Bronchial epithelial cell (primary cell): ENCODE measurements around the gene PWWP2A. TPM values are rescaled to one million over a fixed set of nuclear protein-coding genes. Genes with fewer than 3 reads are reported as not detected.

Experiments used
- DNase-seq: peaks from one replicate; pipeline ENCODE4 v3.0.0-alpha.2; 2010; ENCODE audit warnings: low read depth
- FAIRE-seq: peaks from 2 replicates; lab custom pipeline; 2011; peaks lifted over from hg19 to GRCh38; lab: Jason Lieb, UNC
- H3K27me3 ChIP-seq: 2 replicates; pipeline ENCODE4 v1.5.1; 2011; ENCODE audit warnings: low read length; ENCODE audit not compliant: control insufficient read depth, insufficient read depth
- H3K36me3 ChIP-seq: 2 replicates; pipeline ENCODE4 v1.5.1; 2011; ENCODE audit warnings: low read length; ENCODE audit not compliant: control insufficient read depth, insufficient read depth
- H3K4me3 ChIP-seq: 2 replicates; pipeline ENCODE4 v1.5.1; 2011; ENCODE audit warnings: mild to moderate bottlenecking, low read depth, low read length, control low read depth
- CTCF ChIP-seq: IDR thresholded peaks from 2 replicates; pipeline ENCODE4 v1.5.1; 2011; ENCODE audit warnings: mild to moderate bottlenecking, moderate library complexity, low read length, control low read depth, inconsistent platforms; ENCODE audit not compliant: insufficient read depth, severe bottlenecking
- total RNA-seq: library from RNA; depleted of rRNA; stranded (reverse); fragments of >200 nt; gene quantifications from 2 replicates; pipeline ENCODE4 v1.2.1, GENCODE V29; 2014

PWWP2A gene
- total RNA-seq, 1 donor from 2014 or later: 10.8 TPM

GRCh38 chr5:160064995-160065614 lies 54.1 kb downstream of the PWWP2A start:
- no peak for TF ChIP-seq CTCF
- no peak overlapping the region for H3K4me3 ChIP-seq
- DNase-seq (peak; percentile 96), FAIRE-seq (no peak)
- no peaks in the 10 kb centered on the region for H3K27me3 ChIP-seq
- peaks cover 1% of the 10 kb centered on the region for H3K36me3 ChIP-seq

- FAIRE-seq (no peak), DNase-seq (peak; percentile 24)
- no peak for TF ChIP-seq CTCF
- H3K4me3 ChIP-seq: no peak overlapping the region
- H3K36me3 ChIP-seq: peaks cover 1% of the 10 kb centered on the region
- no peaks in the 10 kb centered on the region for H3K27me3 ChIP-seq
Measured at GRCh38 chr5:160064417-160064810, 54.8 kb downstream of the PWWP2A start.

GRCh38 chr5:160061770-160062169 lies 57.5 kb downstream of the PWWP2A start:
- FAIRE-seq: no peak
- H3K27me3 ChIP-seq: no peaks in the 10 kb centered on the region
- H3K36me3 ChIP-seq: peaks cover 1% of the 10 kb centered on the region
- H3K4me3 ChIP-seq: no peak overlapping the region
- DNase-seq: no peak
- TF ChIP-seq CTCF: no peak

- no peak overlapping the region for H3K4me3 ChIP-seq
- FAIRE-seq (no peak), DNase-seq (no peak)
- H3K36me3 ChIP-seq: peaks cover 5% of the 10 kb centered on the region
- no peak for TF ChIP-seq CTCF
- H3K27me3 ChIP-seq: no peaks in the 10 kb centered on the region
Measured at GRCh38 chr5:160060001-160060400, 59.2 kb downstream of the PWWP2A start.

- H3K4me3 ChIP-seq: no peak overlapping the region
- no peak for DNase-seq
- no peak for TF ChIP-seq CTCF
- FAIRE-seq: no peak
- H3K27me3 ChIP-seq: no peaks in the 10 kb centered on the region
- peaks cover 5% of the 10 kb centered on the region for H3K36me3 ChIP-seq
Measured at GRCh38 chr5:160057256-160057655, 62.0 kb downstream of the PWWP2A start.

- peaks cover 9% of the 10 kb centered on the region for H3K36me3 ChIP-seq
- TF ChIP-seq CTCF: no peak
- DNase-seq (peak; percentile 69), FAIRE-seq (no peak)
- no peak overlapping the region for H3K4me3 ChIP-seq
- no peaks in the 10 kb centered on the region for H3K27me3 ChIP-seq
Measured at GRCh38 chr5:160054831-160055230, 64.4 kb downstream of the PWWP2A start.
